ENCODE data around the gene SLC15A3. TPM values are rescaled to one million over a fixed set of nuclear protein-coding genes. Genes with fewer than 3 reads are reported as not detected.

SLC15A3 gene
- total RNA-seq, 1 experiment from 2014 or later = 0.32 TPM

- no peak for DNase-seq (ENCODE audit: low read depth)
These were observed 5.2 kb downstream of the SLC15A3 start for GRCh38 chr11:60946601-60947264.

- no peak for DNase-seq (ENCODE audit: low read depth)
These were observed 6.7 kb downstream of the SLC15A3 start for GRCh38 chr11:60945295-60945667.

GRCh38 chr11:60944490-60945294 lies 7.3 kb downstream of the SLC15A3 start:
- DNase-seq (ENCODE audit: low read depth) = no peak

GRCh38 chr11:60942970-60943565 lies 8.9 kb downstream of the SLC15A3 start:
- DNase-seq (ENCODE audit: low read depth) = no peak

- DNase-seq (ENCODE audit: low read depth) = no peak
These were observed 9.8 kb downstream of the SLC15A3 start for GRCh38 chr11:60942219-60942618.

GRCh38 chr11:60941371-60942119 lies 10.4 kb downstream of the SLC15A3 start:
- DNase-seq (ENCODE audit: low read depth) = no peak

GRCh38 chr11:60939855-60940254 lies 12.1 kb downstream of the SLC15A3 start:
- DNase-seq (ENCODE audit: low read depth) = no peak

GRCh38 chr11:60939301-60939700 lies 12.7 kb downstream of the SLC15A3 start:
- no peak for DNase-seq (ENCODE audit: low read depth)

GRCh38 chr11:60938500-60938899 lies 13.5 kb downstream of the SLC15A3 start:
- DNase-seq (ENCODE audit: low read depth) = no peak

- no peak for DNase-seq (ENCODE audit: low read depth)
These were observed 14.2 kb downstream of the SLC15A3 start for GRCh38 chr11:60937811-60938210.

- DNase-seq (ENCODE audit: low read depth) = no peak
These were observed 14.8 kb downstream of the SLC15A3 start for GRCh38 chr11:60937144-60937527.

GRCh38 chr11:60936467-60937143 lies 15.4 kb downstream of the SLC15A3 start:
- no peak for DNase-seq (ENCODE audit: low read depth)

GRCh38 chr11:60935676-60936442 lies 16.1 kb downstream of the SLC15A3 start:
- no peak for DNase-seq (ENCODE audit: low read depth)

- no peak for DNase-seq (ENCODE audit: low read depth)
These were observed 17.0 kb downstream of the SLC15A3 start for GRCh38 chr11:60934790-60935605.

- DNase-seq (ENCODE audit: low read depth) = no peak
These were observed 17.7 kb downstream of the SLC15A3 start for GRCh38 chr11:60934124-60934789.

- no peak for DNase-seq (ENCODE audit: low read depth)
These were observed 18.4 kb downstream of the SLC15A3 start for GRCh38 chr11:60933416-60934123.

- no peak for DNase-seq (ENCODE audit: low read depth)
These were observed 19.2 kb downstream of the SLC15A3 start for GRCh38 chr11:60932605-60933356.

GRCh38 chr11:60931917-60932316 lies 20.1 kb downstream of the SLC15A3 start:
- DNase-seq (ENCODE audit: low read depth) = no peak

Measured in HT1080 (cell line).